Uterus (tissue), 4 donors: ENCODE data around the gene GAPVD1. TPM values are rescaled to one million over a fixed set of nuclear protein-coding genes. Genes with fewer than 3 reads are reported as not detected.

Source experiments
- DNase-seq, 2 donors: peaks; one replicate each; pipeline ENCODE4 v3.0.0-alpha.2; 2019 to 2020
- H3K27ac ChIP-seq, 2 donors: fragments of 200-600 bp; sonication (generic); 1 replicate in 1 of 2; 2 replicates in 1 of 2; pipeline ENCODE4 v1.5.1; 2016 to 2018
- H3K27me3 ChIP-seq, 2 donors: fragments of 200-600 bp; sonication (generic); one replicate each; pipeline ENCODE4 v1.5.1; 2018 to 2019; ENCODE audit warnings: control low read depth in 1 of 2
- H3K36me3 ChIP-seq, 2 donors: fragments of 200-600 bp; sonication (generic); one replicate each; pipeline ENCODE4 v1.5.1; 2019; ENCODE audit warnings: control low read depth in 1 of 2
- H3K4me1 ChIP-seq, 2 donors: fragments of 200-600 bp; sonication (generic); one replicate each; pipeline ENCODE4 v1.5.1; 2018 to 2019; ENCODE audit warnings: control low read depth in 1 of 2
- H3K4me3 ChIP-seq, 2 donors: fragments of 200-600 bp; sonication (generic); 1 replicate in 1 of 2; 2 replicates in 1 of 2; pipeline ENCODE4 v1.5.1; 2018 to 2019; ENCODE audit warnings: mild to moderate bottlenecking in 1 of 2
- H3K9me3 ChIP-seq, 2 donors: fragments of 200-600 bp; sonication (generic); one replicate each; pipeline ENCODE4 v1.5.1; 2019; ENCODE audit warnings: control low read depth in 1 of 2
- POLR2A ChIP-seq, 2 donors: fragments of 450-650 bp; IDR thresholded peaks; one replicate each; pipeline ENCODE4 v1.6.1; 2016; ENCODE audit warnings: antibody characterized with exemption in 2 of 2, mild to moderate bottlenecking in 1 of 2, moderate library complexity in 1 of 2
- intact Hi-C: fragments of 100-400 bp; cut with DNase I; formaldehyde crosslinking; loops from one replicate; pipeline ENCODE4 v1.15.1; 2023; ENCODE audit warnings: low total_unique reads
- small RNA-seq: library from RNA; depleted of rRNA; stranded (forward); fragments of <200 nt; gene quantifications from one replicate; pipeline ENCODE3, GENCODE V24; 2016
- total RNA-seq, 4 donors: library from RNA; depleted of rRNA in 3 of 4; stranded (reverse); fragments of >200 nt in 3 of 4; gene quantifications; one replicate each; pipeline versions ENCODE4 v1.1.0 to v1.2.4, GENCODE V29; 2014 to 2023
- TF ChIP-seq, protein P1 (sequence below), 4 experiments: fragments of 200-600 bp in 2 of 4; fragments of 450-650 bp in 2 of 4; sonication (generic) in 2 of 4; IDR thresholded peaks; one replicate each; pipeline ENCODE4 v1.5.1; 2016 to 2019; ENCODE audit warnings: antibody characterized with exemption in 4 of 4, mild to moderate bottlenecking in 2 of 4, moderate library complexity in 1 of 4
- donor health status: DM: yes; HTN: yes; CAD: no.

The GAPVD1 gene
- total RNA-seq, 4 donors from 2014 or later: 41.0 to 73.8 (median 64.0) TPM

DNA sequence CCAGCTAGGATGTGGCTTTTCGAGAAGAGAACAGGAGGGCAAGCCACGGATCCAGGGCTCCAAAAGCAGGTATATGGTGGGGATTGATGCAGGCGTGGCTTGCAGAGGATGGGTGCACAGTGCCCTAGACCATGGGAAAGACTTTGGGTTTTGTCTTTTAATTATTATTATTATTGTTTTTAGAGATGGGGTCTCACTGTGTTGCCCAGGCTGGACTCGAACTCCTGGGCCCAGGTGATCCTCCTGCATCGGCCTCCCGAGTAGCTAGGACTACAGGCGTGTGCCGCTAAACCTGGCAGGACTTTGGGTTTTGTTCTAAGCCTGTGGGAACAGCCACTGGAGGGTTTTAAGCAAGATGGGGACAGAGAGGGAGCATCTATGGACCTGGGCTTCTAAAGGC is 152.0 kb downstream of the GAPVD1 start:
- H3K27ac ChIP-seq: no peak overlapping the region
- no peak for TF ChIP-seq POLR2A (IDR thresholded peaks at IDR 0.05)
- TF ChIP-seq, protein P1, sequence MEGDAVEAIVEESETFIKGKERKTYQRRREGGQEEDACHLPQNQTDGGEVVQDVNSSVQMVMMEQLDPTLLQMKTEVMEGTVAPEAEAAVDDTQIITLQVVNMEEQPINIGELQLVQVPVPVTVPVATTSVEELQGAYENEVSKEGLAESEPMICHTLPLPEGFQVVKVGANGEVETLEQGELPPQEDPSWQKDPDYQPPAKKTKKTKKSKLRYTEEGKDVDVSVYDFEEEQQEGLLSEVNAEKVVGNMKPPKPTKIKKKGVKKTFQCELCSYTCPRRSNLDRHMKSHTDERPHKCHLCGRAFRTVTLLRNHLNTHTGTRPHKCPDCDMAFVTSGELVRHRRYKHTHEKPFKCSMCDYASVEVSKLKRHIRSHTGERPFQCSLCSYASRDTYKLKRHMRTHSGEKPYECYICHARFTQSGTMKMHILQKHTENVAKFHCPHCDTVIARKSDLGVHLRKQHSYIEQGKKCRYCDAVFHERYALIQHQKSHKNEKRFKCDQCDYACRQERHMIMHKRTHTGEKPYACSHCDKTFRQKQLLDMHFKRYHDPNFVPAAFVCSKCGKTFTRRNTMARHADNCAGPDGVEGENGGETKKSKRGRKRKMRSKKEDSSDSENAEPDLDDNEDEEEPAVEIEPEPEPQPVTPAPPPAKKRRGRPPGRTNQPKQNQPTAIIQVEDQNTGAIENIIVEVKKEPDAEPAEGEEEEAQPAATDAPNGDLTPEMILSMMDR (IDR thresholded peaks at IDR 0.05): no peak
- H3K4me3 ChIP-seq: no peak overlapping the region
- H3K4me1 ChIP-seq: no peaks in the 10 kb centered on the region
- H3K27me3 ChIP-seq: no peaks in the 10 kb centered on the region
- intact Hi-C loops: no loop called here
- no peak for DNase-seq
- no peaks in the 10 kb centered on the region for H3K36me3 ChIP-seq
- no peaks in the 10 kb centered on the region for H3K9me3 ChIP-seq

DNA sequence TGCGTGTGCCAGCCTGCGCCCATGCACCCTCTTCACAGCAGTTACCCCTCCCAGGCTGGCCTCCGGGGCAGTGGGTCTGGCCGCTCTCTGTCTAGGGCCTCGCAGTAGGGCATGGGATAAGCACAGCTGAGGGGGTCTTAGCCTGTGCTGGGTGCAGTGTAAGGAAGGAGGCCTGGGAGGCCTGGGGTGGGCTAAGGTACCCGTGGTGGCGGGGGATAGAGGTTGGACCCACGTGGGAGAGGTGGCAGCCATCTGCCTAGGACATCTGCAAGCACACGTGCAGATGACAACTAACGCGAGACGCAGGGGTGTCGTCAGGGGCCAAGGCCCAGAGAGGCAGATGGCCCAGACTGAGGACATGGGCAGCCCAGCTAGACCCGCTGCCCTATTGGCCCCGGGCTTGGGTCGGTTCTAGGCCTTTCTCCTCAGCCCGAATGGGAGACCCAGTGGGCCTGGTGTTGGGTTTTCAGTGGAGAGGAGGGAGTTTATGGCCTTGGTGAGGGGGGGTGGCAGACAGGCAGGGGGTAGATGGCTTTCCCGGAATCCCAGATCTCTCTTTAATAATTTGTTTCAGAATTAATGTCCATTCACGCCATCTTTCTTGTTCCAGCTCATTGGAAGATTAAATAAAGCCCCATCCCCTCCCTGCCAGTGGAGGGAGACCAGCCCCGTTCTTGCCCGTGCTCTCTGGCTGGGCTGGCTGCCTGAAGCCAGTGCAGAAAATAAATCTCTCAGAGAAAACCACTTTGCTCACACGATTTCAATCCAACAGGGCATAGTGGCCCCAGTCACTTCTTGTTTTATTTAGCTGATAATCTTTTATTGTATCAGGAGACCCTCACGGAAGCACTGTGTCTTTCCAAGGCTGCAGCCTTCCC is 154.2 kb downstream of the GAPVD1 start:
- H3K4me1 ChIP-seq: no peaks in the 10 kb centered on the region
- H3K36me3 ChIP-seq: no peaks in the 10 kb centered on the region
- no peaks in the 10 kb centered on the region for H3K27me3 ChIP-seq
- intact Hi-C loops: no loop called here
- TF ChIP-seq POLR2A (IDR thresholded peaks at IDR 0.05): no peak
- TF ChIP-seq, protein P1 (IDR thresholded peaks at IDR 0.05): peak in 2 of 4 experiments; percentile 11 to 26
- DNase-seq: no peak
- H3K9me3 ChIP-seq: no peaks in the 10 kb centered on the region
- no peak overlapping the region for H3K4me3 ChIP-seq
- no peak overlapping the region for H3K27ac ChIP-seq

DNA sequence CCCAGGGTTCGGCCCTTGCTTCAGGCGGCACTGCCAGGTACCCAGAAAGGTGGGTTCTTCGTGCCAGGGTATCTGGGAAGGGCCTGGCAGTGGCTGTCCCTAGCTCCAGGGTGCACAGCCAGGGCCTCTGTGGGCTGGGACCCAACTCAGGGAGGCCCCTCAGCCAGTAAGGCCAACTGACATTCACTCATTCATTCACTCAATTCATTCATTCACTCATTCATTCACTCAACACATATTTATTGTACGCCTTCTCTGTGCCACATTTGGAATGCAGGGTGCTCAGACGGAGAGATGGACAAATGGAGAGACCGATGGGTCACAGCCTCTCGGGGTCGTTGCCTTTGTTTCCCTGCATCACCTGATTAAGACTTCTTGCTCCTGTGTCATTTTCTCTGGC is 154.9 kb downstream of the GAPVD1 start:
- intact Hi-C loops: no loop called here
- no peaks in the 10 kb centered on the region for H3K36me3 ChIP-seq
- no peak overlapping the region for H3K27ac ChIP-seq
- no peak for DNase-seq
- H3K27me3 ChIP-seq: no peaks in the 10 kb centered on the region
- TF ChIP-seq, protein P1 (IDR thresholded peaks at IDR 0.05): no peak
- no peak for TF ChIP-seq POLR2A (IDR thresholded peaks at IDR 0.05)
- no peaks in the 10 kb centered on the region for H3K4me1 ChIP-seq
- H3K9me3 ChIP-seq: no peaks in the 10 kb centered on the region
- H3K4me3 ChIP-seq: no peak overlapping the region

Small RNA genes within 50 kb of the gene (small RNA-seq; reads per million reads assigned to genes)
- gene AL354710.1 (not detected), gene RNU6-1020P (not detected)

Other genes with a start within 250 kb of the GAPVD1 start
- 10 to 100 TPM; 10.2 to 26.4 (median 14.4) TPM for gene SCAI, start 118.3 kb upstream of the GAPVD1 start, total RNA-seq
- gene PPP6C, start 72.0 kb upstream of the GAPVD1 start, total RNA-seq: 10 to 100 TPM; 19.0 to 43.7 (median 21.2) TPM
- 10 to 100 TPM; 16.0 to 39.7 (median 21.0) TPM for gene RABEPK, start 61.3 kb upstream of the GAPVD1 start, total RNA-seq
- 100 to 1,000 TPM in 2 of 4 donors, 10 to 100 TPM in 2; 23.1 to 143 (median 88.4) TPM for gene HSPA5, start 20.5 kb upstream of the GAPVD1 start, total RNA-seq